Ovary (tissue), 3 donors: ENCODE results near the gene ATP1A4.

Source experiments
- CTCF ChIP-seq, 3 donors: fragments of 450-650 bp in 2 of 3; fragments of 200-600 bp in 1 of 3; IDR thresholded peaks; one replicate each; pipeline versions ENCODE4 v1.5.1 to v1.8.0; 2016 to 2022; ENCODE audit warnings: antibody characterized with exemption in 3 of 3, mild to moderate bottlenecking in 1 of 3
- POLR2A ChIP-seq: fragments of 450-650 bp; IDR thresholded peaks from one replicate; pipeline ENCODE4 v1.6.1; 2017; ENCODE audit warnings: antibody characterized with exemption, mild to moderate bottlenecking, moderate library complexity
- donor health status: DM: no; HTN: no; CAD: no.

GRCh38 chr1:160123726-160124125, 27.7 kb upstream of the ATP1A4 start:
- TF ChIP-seq CTCF (IDR thresholded peaks at IDR 0.05) = no peak
- TF ChIP-seq POLR2A = no peak
